Activated CD8-positive, alpha-beta memory T cell treated with anti-CD3 and anti-CD28 coated beads, Interleukin-2, amount 50 U/mL, for 1 hour (primary cell): ENCODE data around the gene GPR107.

Source experiments
- DNase-seq: peaks from one replicate; pipeline ENCODE4 v3.0.0-alpha.2; 2020; ENCODE audit errors: extremely low read depth

The GPR107 gene

GRCh38 chr9:130159915-130160670 lies 106.4 kb downstream of the GPR107 start:
- DNase-seq = no peak

- DNase-seq = no peak
Measured at GRCh38 chr9:130160862-130161470, 107.3 kb downstream of the GPR107 start.

GRCh38 chr9:130165579-130165978 lies 111.9 kb downstream of the GPR107 start:
- no peak for DNase-seq

- no peak for DNase-seq
Measured at GRCh38 chr9:130166399-130166798, 112.7 kb downstream of the GPR107 start.

- DNase-seq = no peak
Measured at GRCh38 chr9:130167927-130168326, 114.2 kb downstream of the GPR107 start.

GRCh38 chr9:130171226-130172148 lies 117.8 kb downstream of the GPR107 start:
- DNase-seq = no peak

- DNase-seq = no peak
Measured at GRCh38 chr9:130172161-130172857, 118.6 kb downstream of the GPR107 start, which contains the start of gene NCS1. Gene NCS1 (plus strand): TSS chr9:130172404. CDS start chr9:130172664, 260 bp downstream.

- peak; percentile 18 for DNase-seq
Measured at GRCh38 chr9:130172858-130173665, 119.4 kb downstream of the GPR107 start.

GRCh38 chr9:130173666-130173983 lies 119.9 kb downstream of the GPR107 start:
- no peak for DNase-seq

- no peak for DNase-seq
Measured at GRCh38 chr9:130174025-130174424, 120.3 kb downstream of the GPR107 start.

- DNase-seq = no peak
Measured at GRCh38 chr9:130174920-130175321, 121.2 kb downstream of the GPR107 start.

GRCh38 chr9:130175355-130175754 lies 121.6 kb downstream of the GPR107 start:
- no peak for DNase-seq

- DNase-seq = no peak
Measured at GRCh38 chr9:130176760-130177159, 123.1 kb downstream of the GPR107 start.

- DNase-seq = no peak
Measured at GRCh38 chr9:130177898-130178805, 124.4 kb downstream of the GPR107 start.

- DNase-seq = no peak
Measured at GRCh38 chr9:130179331-130179907, 125.7 kb downstream of the GPR107 start.

- DNase-seq = no peak
Measured at GRCh38 chr9:130180516-130180915, 126.8 kb downstream of the GPR107 start.

- no peak for DNase-seq
Measured at GRCh38 chr9:130181678-130182380, 128.1 kb downstream of the GPR107 start.

GRCh38 chr9:130182381-130182909 lies 128.7 kb downstream of the GPR107 start:
- no peak for DNase-seq
